Spleen (tissue), 7 donors: Measurements from ENCODE around the gene GPRC5D.

Experiments used
- POLR2A ChIP-seq, 3 donors: fragments of 450-650 bp; IDR thresholded peaks; one replicate each; pipeline ENCODE4 v1.5.1; 2017; ENCODE audit warnings: antibody characterized with exemption in 3 of 3, mild to moderate bottlenecking in 1 of 3
- POLR2AphosphoS5 ChIP-seq, 3 donors: sonication (generic); formaldehyde crosslinking; IDR thresholded peaks; one replicate each; pipeline ENCODE4 v1.5.1; 2017; ENCODE audit warnings: antibody characterized with exemption in 3 of 3
- TF ChIP-seq, protein P1 (sequence below), 11 experiments: fragments of 200-600 bp in 7 of 11; fragments of 450-650 bp in 4 of 11; sonication (generic) in 4 of 11; IDR thresholded peaks in 8 of 11; conservative IDR thresholded peaks in 3 of 11; 1 replicate in 7 of 11; 2 replicates in 4 of 11; pipeline versions ENCODE4 v1.4.0 to v1.8.0; 2016 to 2021; ENCODE audit warnings: antibody characterized with exemption in 11 of 11, inconsistent platforms in 4 of 11, mild to moderate bottlenecking in 1 of 11
- donor health status: DM: no; HTN: no; CAD: no; lungs with moderate emphysema.
- donor health status: DM: no; HTN: no; CAD: no.
- donor health status: DM: no; HTN: no; CAD: no.

DNA sequence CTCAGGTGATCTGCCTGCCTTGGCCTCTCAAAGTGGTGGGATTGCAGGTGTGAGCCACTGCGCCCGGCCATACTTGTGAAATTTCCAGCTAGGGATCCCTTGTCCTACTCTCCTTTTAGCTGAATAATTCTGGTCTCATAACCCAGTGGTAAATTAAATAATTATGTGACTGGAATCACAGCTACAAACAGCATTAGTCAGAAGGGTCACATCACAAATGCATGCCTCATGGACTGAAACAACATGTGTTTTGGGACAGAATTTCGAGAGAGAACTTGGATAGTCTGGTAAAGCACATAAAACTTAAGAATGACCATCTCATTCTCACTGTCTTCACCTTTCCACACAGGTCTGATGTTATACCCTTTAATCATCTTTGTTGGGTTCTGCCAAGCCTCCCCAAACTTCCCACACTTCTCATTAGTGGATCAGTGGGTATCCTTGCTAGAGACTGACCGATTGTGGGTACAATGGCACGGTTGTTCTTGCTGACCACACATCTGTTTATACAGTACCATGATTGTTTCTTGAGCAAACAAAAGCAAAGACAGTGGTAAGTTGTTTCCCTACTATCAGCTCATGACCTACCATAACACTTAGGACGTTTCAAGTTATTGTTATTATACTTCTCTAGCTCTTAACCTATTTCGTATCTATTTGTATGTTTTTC is 5.1 kb downstream of the GPRC5D start:
- TF ChIP-seq POLR2AphosphoS5 (IDR thresholded peaks at IDR 0.05) (no peak), POLR2A (IDR thresholded peaks at IDR 0.05) (no peak)
- TF ChIP-seq, protein P1, sequence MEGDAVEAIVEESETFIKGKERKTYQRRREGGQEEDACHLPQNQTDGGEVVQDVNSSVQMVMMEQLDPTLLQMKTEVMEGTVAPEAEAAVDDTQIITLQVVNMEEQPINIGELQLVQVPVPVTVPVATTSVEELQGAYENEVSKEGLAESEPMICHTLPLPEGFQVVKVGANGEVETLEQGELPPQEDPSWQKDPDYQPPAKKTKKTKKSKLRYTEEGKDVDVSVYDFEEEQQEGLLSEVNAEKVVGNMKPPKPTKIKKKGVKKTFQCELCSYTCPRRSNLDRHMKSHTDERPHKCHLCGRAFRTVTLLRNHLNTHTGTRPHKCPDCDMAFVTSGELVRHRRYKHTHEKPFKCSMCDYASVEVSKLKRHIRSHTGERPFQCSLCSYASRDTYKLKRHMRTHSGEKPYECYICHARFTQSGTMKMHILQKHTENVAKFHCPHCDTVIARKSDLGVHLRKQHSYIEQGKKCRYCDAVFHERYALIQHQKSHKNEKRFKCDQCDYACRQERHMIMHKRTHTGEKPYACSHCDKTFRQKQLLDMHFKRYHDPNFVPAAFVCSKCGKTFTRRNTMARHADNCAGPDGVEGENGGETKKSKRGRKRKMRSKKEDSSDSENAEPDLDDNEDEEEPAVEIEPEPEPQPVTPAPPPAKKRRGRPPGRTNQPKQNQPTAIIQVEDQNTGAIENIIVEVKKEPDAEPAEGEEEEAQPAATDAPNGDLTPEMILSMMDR (IDR thresholded peaks at IDR 0.05 in 8 of 11, conservative IDR thresholded peaks at IDR 0.05 in 3 of 11): no peak
